GM12878 (cell line): ENCODE results near the gene OAF. TPM values are rescaled to one million over a fixed set of nuclear protein-coding genes. Genes with fewer than 3 reads are reported as not detected.

Experiments
- ATAC-seq: fragments of 200-7000 bp; cut with Tn5 transposase; 3 replicates; pipeline ENCODE4 v1.9.1; 2020; ENCODE audit warnings: mild to moderate bottlenecking, moderate library complexity
- BruUV-seq: library from RNA; stranded (reverse); fragments of 400-500 nt; replicated peaks from 2 replicates; lab custom pipeline; 2021; lab: Mats Ljungman, UMichigan
- CTCF ChIA-PET: fragments of 300-600 bp; sonication (Branson Sonifier 250); formaldehyde crosslinking; extraction: SDS; loops from one replicate; lab custom pipeline; 2021; ENCODE audit warnings: inconsistent platforms; lab: Yijun Ruan, JAX
- POLR2A ChIA-PET: fragments of 350-600 bp; formaldehyde crosslinking; extraction: SDS; loops from one replicate; lab custom pipeline; 2021; ENCODE audit warnings: inconsistent platforms; lab: Charles Lee
- RAD21 ChIA-PET: fragments of 300-600 bp; sonication (Branson Sonifier 250); formaldehyde crosslinking; loops from one replicate; lab custom pipeline; 2023; ENCODE audit warnings: antibody characterized with exemption; ENCODE audit not compliant: unreplicated experiment; lab: Charles Lee
- SMC1A ChIA-PET: fragments of 300-600 bp; sonication (Branson Sonifier 250); formaldehyde crosslinking; loops from one replicate; lab custom pipeline; 2023; ENCODE audit not compliant: unreplicated experiment, uncharacterized antibody; lab: Charles Lee
- DNase-seq: peaks from one replicate; pipeline ENCODE4 v3.0.0-alpha.2; 2011; ENCODE audit warnings: low read depth, low spot score
- FAIRE-seq: peaks from 3 replicates; lab custom pipeline; 2011; peaks lifted over from hg19 to GRCh38; lab: Jason Lieb, UNC
- H2AFZ ChIP-seq: 2 replicates; pipeline ENCODE4 v1.6.0; 2011; ENCODE audit warnings: low read depth, low read length, control low read depth; ENCODE audit not compliant: control insufficient read depth
- H3K27ac ChIP-seq: 2 replicates; pipeline ENCODE4 v1.5.1; 2011; ENCODE audit warnings: control low read depth; ENCODE audit not compliant: control insufficient read depth, insufficient read depth
- H3K27me3 ChIP-seq, 2 experiments: replicated peaks in 1 of 2; 2 replicates each; pipeline versions ENCODE4 v1.6.0 to v1.6.1; 2011; ENCODE audit warnings: low read length in 1 of 2; ENCODE audit not compliant: control insufficient read depth in 2 of 2, insufficient read depth in 2 of 2
- H3K36me3 ChIP-seq, 2 experiments: 2 replicates each; pipeline ENCODE4 v1.5.1; 2011; ENCODE audit warnings: low read length in 1 of 2; ENCODE audit not compliant: control insufficient read depth in 2 of 2, insufficient read depth in 2 of 2
- H3K4me1 ChIP-seq: 2 replicates; pipeline ENCODE4 v1.6.1; 2011; ENCODE audit warnings: mild to moderate bottlenecking, low read length, moderate library complexity, mixed read lengths; ENCODE audit not compliant: control insufficient read depth, insufficient read depth
- H3K4me2 ChIP-seq: 2 replicates; pipeline ENCODE4 v1.6.0; 2011; ENCODE audit warnings: control low read depth; ENCODE audit not compliant: control insufficient read depth, insufficient read depth
- H3K4me3 ChIP-seq: fragments of 200-600 bp; sonication (generic); 2 replicates; pipeline ENCODE4 v1.5.1; 2016
- H3K79me2 ChIP-seq: 2 replicates; pipeline ENCODE4 v1.6.0; 2011; ENCODE audit warnings: low read length; ENCODE audit not compliant: control insufficient read depth, insufficient read depth
- H3K9ac ChIP-seq: 2 replicates; pipeline ENCODE4 v1.8.0; 2011; ENCODE audit warnings: low read length, control low read depth, mixed read lengths; ENCODE audit not compliant: control insufficient read depth, insufficient read depth
- H3K9me3 ChIP-seq: replicated peaks from 3 replicates; pipeline ENCODE4 v1.5.1; 2011; ENCODE audit warnings: mild to moderate bottlenecking, low read length; ENCODE audit not compliant: control insufficient read depth, insufficient read depth
- H4K20me1 ChIP-seq: 2 replicates; pipeline ENCODE4 v1.6.0; 2011; ENCODE audit not compliant: control insufficient read depth, insufficient read depth
- ATF2 ChIP-seq: IDR thresholded peaks from 2 replicates; pipeline ENCODE4 v1.6.1; 2012; ENCODE audit warnings: low read length, inconsistent platforms
- ATF7 ChIP-seq: fragments of 450-650 bp; IDR thresholded peaks from 2 replicates; pipeline ENCODE4 v1.6.1; 2016; ENCODE audit warnings: low read depth, mild to moderate bottlenecking
- BACH1 ChIP-seq: fragments of 450-650 bp; IDR thresholded peaks from 2 replicates; pipeline ENCODE4 v1.6.1; 2017; ENCODE audit warnings: mild to moderate bottlenecking, borderline replicate concordance
- BMI1 ChIP-seq: fragments of 450-650 bp; IDR thresholded peaks from 2 replicates; pipeline ENCODE4 v1.6.1; 2016; ENCODE audit warnings: mild to moderate bottlenecking, moderate library complexity, borderline replicate concordance
- BRCA1 ChIP-seq: IDR thresholded peaks from 2 replicates; pipeline ENCODE4 v1.6.1; 2011; ENCODE audit warnings: low read depth, low read length, improper control_type of control experiment
- E4F1 ChIP-seq: fragments of 450-650 bp; IDR thresholded peaks from 2 replicates; pipeline ENCODE4 v1.6.1; 2018; ENCODE audit warnings: borderline replicate concordance, mild to moderate bottlenecking; ENCODE audit not compliant: partially characterized antibody
- EED ChIP-seq: sonication (generic); IDR thresholded peaks from 2 replicates; pipeline ENCODE4 v1.6.1; 2016; ENCODE audit warnings: antibody characterized with exemption, low read depth
- GATAD2B ChIP-seq: fragments of 450-650 bp; conservative IDR thresholded peaks from 2 replicates; pipeline ENCODE4 v1.6.1; 2017; ENCODE audit warnings: low read depth, mild to moderate bottlenecking, moderate library complexity
- IKZF2 ChIP-seq, 2 experiments: fragments of 450-650 bp; IDR thresholded peaks; 2 replicates each; pipeline ENCODE4 v1.6.1; 2017; ENCODE audit warnings: mild to moderate bottlenecking in 2 of 2, moderate library complexity in 2 of 2
- MEF2A ChIP-seq: IDR thresholded peaks from 2 replicates; pipeline ENCODE4 v1.6.1; 2011; ENCODE audit warnings: low read depth, mild to moderate bottlenecking, low read length, moderate library complexity; ENCODE audit not compliant: insufficient read depth
- NR2C1 ChIP-seq: fragments of 450-650 bp; IDR thresholded peaks from 2 replicates; pipeline ENCODE4 v1.6.1; 2017; ENCODE audit warnings: antibody characterized with exemption, mild to moderate bottlenecking, moderate library complexity
- NRF1 ChIP-seq: conservative IDR thresholded peaks from 2 replicates; pipeline ENCODE4 v1.6.1; 2011; ENCODE audit warnings: mild to moderate bottlenecking, low read depth, low read length, improper control_type of control experiment
- PBX3 ChIP-seq: IDR thresholded peaks from 2 replicates; pipeline ENCODE4 v1.6.1; 2011; ENCODE audit warnings: mild to moderate bottlenecking, low read depth, low read length, moderate library complexity; ENCODE audit not compliant: insufficient replicate concordance
- POLR2A ChIP-seq: IDR thresholded peaks from 2 replicates; pipeline ENCODE4 v1.6.1; 2011; ENCODE audit warnings: low read depth, mild to moderate bottlenecking, low read length
- RUNX3 ChIP-seq: IDR thresholded peaks from 2 replicates; pipeline ENCODE4 v1.6.1; 2012; ENCODE audit warnings: low read length, inconsistent platforms
- SREBF1 ChIP-seq: IDR thresholded peaks from 2 replicates; pipeline ENCODE4 v1.6.1; 2012; ENCODE audit warnings: mild to moderate bottlenecking, low read length
- STAT3 ChIP-seq: IDR thresholded peaks from 2 replicates; pipeline ENCODE4 v1.6.1; 2011; ENCODE audit warnings: low read depth, low read length, improper control_type of control experiment
- ZNF274 ChIP-seq: IDR thresholded peaks from one replicate; pipeline ENCODE4 v1.8.0; 2011; ENCODE audit not compliant: insufficient read length, insufficient read depth
- ZNF384 ChIP-seq: IDR thresholded peaks from 2 replicates; pipeline ENCODE4 v1.6.1; 2012; ENCODE audit warnings: low read depth, mild to moderate bottlenecking, low read length, improper control_type of control experiment, borderline replicate concordance
- WGBS: methylation state at CpG from one replicate; pipeline ENCODE4 v1.1.6; 2016; ENCODE audit warnings: low lambda C conversion rate; ENCODE audit not compliant: insufficient replicate concordance, insufficient coverage; ENCODE audit errors: missing lambda C conversion rate; 5-methylcytosine and 5-hydroxymethylcytosine counted together
- in situ Hi-C: fragments of 300-500 bp; cut with MboI; formaldehyde crosslinking; loops from 9 replicates; pipeline ENCODE4 v1.14.3; 2018; ENCODE audit warnings: mixed read lengths
- intact Hi-C: fragments of 100-400 bp; cut with micrococcal nuclease; formaldehyde crosslinking; loops from one replicate; pipeline ENCODE4 v1.14.2; 2022; ENCODE audit not compliant: unreplicated experiment
- polyA plus RNA-seq, 11 experiments: library from polyadenylated mRNA; depleted of rRNA in 4 of 11; unstranded in 6 of 11; stranded (reverse) in 5 of 11; fragments of >200 nt; fragmentation: Nextera tagmentation in 4 of 11; fragmentation: Illumina TruSeq in 1 of 11; extraction: Ambion mirVana in 4 of 11; extraction: Trizol in 1 of 11; gene quantifications; 1 replicate in 1 of 11; 2 replicates in 10 of 11; pipeline versions ENCODE4 v1.2.1 to v1.2.3, GENCODE V29; 2011 to 2016; ENCODE audit warnings: inconsistent platforms in 2 of 11, missing spikeins in 2 of 11, low read depth in 1 of 11
- total RNA-seq, 4 experiments: library from RNA; depleted of rRNA in 3 of 4; stranded (reverse); fragments of >200 nt in 3 of 4; fragmentation: Illumina TruSeq in 1 of 4; extraction: Trizol in 1 of 4; gene quantifications; 2 replicates each; pipeline versions ENCODE4 v1.2.1 to v1.2.3, GENCODE V29; 2013 to 2021

Gene OAF
- total and polyA plus RNA-seq, 10 of the 15 experiments (the other 5 are each of a cell fraction or from before 2014, with no cell fraction given), result 0.10 to 4.7 (median 1.1) TPM

- no peak for FAIRE-seq
These were observed 13.5 kb downstream of the OAF start for GRCh38 chr11:120224361-120224760.

More at GRCh38 chr11:120224361-120224760, 13.5 kb downstream of the OAF start:
- H3K9me3 ChIP-seq, result no peaks in the 10 kb centered on the region
- no peak overlapping the region for H2AFZ ChIP-seq
- peaks cover 8% of the 10 kb centered on the region for H3K4me1 ChIP-seq
- ChIA-PET SMC1A (interaction anchor here (0.6 to 1.8 kb wide), 3 partner anchors 37 to 78 kb away, joined by 3 to 6 read pairs (median 4); no protein-coding TSS in a partner anchor), POLR2A (no interaction called here), CTCF (interaction anchor here (1.4 to 18.4 kb wide), 3 partner anchors 11 to 78 kb away, joined by 3 to 783 read pairs (median 10); no protein-coding TSS in a partner anchor), RAD21 (interaction anchor here (1.1 to 2.2 kb wide), 3 partner anchors 54 to 78 kb away, joined by 3 to 8 read pairs (median 3); no protein-coding TSS in a partner anchor)
- no TSS peak for BruUV-seq
- no peaks in the 10 kb centered on the region for H3K79me2 ChIP-seq
- H3K27me3 ChIP-seq, result no peaks in the 10 kb centered on the region
- no peak overlapping the region for H3K4me2 ChIP-seq
- DNase-seq (no peak), ATAC-seq (no peak)
- no peak overlapping the region for H3K9ac ChIP-seq
- no peak for TF ChIP-seq SREBF1
- TF ChIP-seq GATAD2B, result no peak
- TF ChIP-seq IKZF2 (IDR thresholded peaks at IDR 0.05), result no peak
- no peak for TF ChIP-seq PBX3
- no peak for TF ChIP-seq ZNF384
- TF ChIP-seq POLR2A, result no peak
- no peak for TF ChIP-seq E4F1
- TF ChIP-seq BRCA1, result no peak
- no peak for TF ChIP-seq NRF1
- TF ChIP-seq ATF2, result no peak
- no peak for TF ChIP-seq MEF2A
- TF ChIP-seq EED, result no peak
- TF ChIP-seq NR2C1, result no peak
- TF ChIP-seq BMI1, result no peak
- no peak for TF ChIP-seq BACH1
- no peak for TF ChIP-seq ZNF274
- TF ChIP-seq RUNX3, result no peak
- no peak for TF ChIP-seq STAT3
- TF ChIP-seq ATF7, result no peak
- no peak overlapping the region for H3K27ac ChIP-seq
- WGBS, result 55% methylated on average over 6 of the region's 6 CpGs
- H4K20me1 ChIP-seq, result no peaks in the 10 kb centered on the region
- H3K36me3 ChIP-seq, result no peaks in the 10 kb centered on the region
- in situ Hi-C loops, result no loop called here
- intact Hi-C loops, result loop anchor here (10.0 kb wide), 1 partner anchor 740 kb away; no protein-coding TSS in a partner anchor
- no peak overlapping the region for H3K4me3 ChIP-seq
